SJCRH30 (cell line): Measurements from ENCODE around the gene OR6N2. TPM values are rescaled to one million over a fixed set of nuclear protein-coding genes. Genes with fewer than 3 reads are reported as not detected.

Experiments
- DNase-seq, 2 experiments: peaks; one replicate each; pipeline ENCODE4 v3.0.0-alpha.2; 2015 to 2020
- H3K27ac ChIP-seq: fragments of 250-450 bp; sonication (Bioruptor Pico); 2 replicates; pipeline ENCODE4 v1.5.1; 2020; ENCODE audit warnings: mild to moderate bottlenecking, moderate library complexity
- H3K27me3 ChIP-seq: fragments of 250-450 bp; sonication (Bioruptor Pico); 2 replicates; pipeline ENCODE4 v1.5.1; 2020; ENCODE audit warnings: mild to moderate bottlenecking, moderate library complexity
- H3K36me3 ChIP-seq: fragments of 250-450 bp; sonication (Bioruptor Pico); 2 replicates; pipeline ENCODE4 v1.5.1; 2020; ENCODE audit warnings: mild to moderate bottlenecking, moderate library complexity
- H3K4me1 ChIP-seq: fragments of 250-450 bp; sonication (Bioruptor Pico); 2 replicates; pipeline ENCODE4 v1.5.1; 2020; ENCODE audit warnings: mild to moderate bottlenecking, moderate library complexity
- H3K4me3 ChIP-seq: fragments of 250-450 bp; sonication (Bioruptor Pico); 2 replicates; pipeline ENCODE4 v1.5.1; 2020; ENCODE audit warnings: mild to moderate bottlenecking, moderate library complexity
- H3K9me3 ChIP-seq: fragments of 250-450 bp; sonication (Bioruptor Pico); replicated peaks from 2 replicates; pipeline ENCODE4 v1.5.1; 2020; ENCODE audit warnings: mild to moderate bottlenecking, moderate library complexity
- total RNA-seq: library from RNA; depleted of rRNA; stranded (reverse); fragments of >200 nt; shearing (Covaris generic); gene quantifications from 2 replicates; pipeline ENCODE4 v1.2.3, GENCODE V29; 2014

Gene OR6N2
- total RNA-seq, 1 experiment from 2014 or later = not detected

- no peak overlapping the region for H3K27ac ChIP-seq
- no peak for DNase-seq
- H3K9me3 ChIP-seq = no peaks in the 10 kb centered on the region
- no peaks in the 10 kb centered on the region for H3K4me1 ChIP-seq
- H3K36me3 ChIP-seq = no peaks in the 10 kb centered on the region
- no peaks in the 10 kb centered on the region for H3K27me3 ChIP-seq
- H3K4me3 ChIP-seq = no peak overlapping the region
Measured at GRCh38 chr1:158800526-158800925, 19.5 kb upstream of the OR6N2 start.

DNA sequence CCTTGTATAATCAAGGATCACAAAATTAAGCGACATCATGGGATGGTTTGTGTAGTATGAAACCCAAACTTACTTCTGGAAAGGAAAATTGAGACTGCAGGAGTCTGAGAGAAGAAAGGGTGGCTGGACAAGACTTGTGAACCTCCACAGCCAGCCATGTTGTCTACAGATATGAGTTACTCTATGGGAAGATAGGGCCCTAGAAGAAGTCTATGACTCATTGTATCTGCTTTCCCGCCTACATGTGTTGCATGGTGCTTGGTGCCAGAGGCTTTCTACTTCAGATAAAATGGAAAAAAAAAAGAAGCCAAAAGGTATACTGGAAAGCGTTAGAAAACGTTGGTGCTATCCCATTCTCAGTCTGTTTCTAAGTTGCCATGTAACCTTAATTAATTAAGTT, 18.7 kb upstream of the OR6N2 start:
- H3K4me1 ChIP-seq = no peaks in the 10 kb centered on the region

GRCh38 chr1:158798531-158798930, 17.5 kb upstream of the OR6N2 start:
- Histone ChIP-seq H3K36me3 (no peaks in the 10 kb centered on the region), H3K27me3 (no peaks in the 10 kb centered on the region), H3K4me1 (no peaks in the 10 kb centered on the region), H3K9me3 (no peaks in the 10 kb centered on the region), H3K4me3 (no peak overlapping the region), H3K27ac (no peak overlapping the region)
- no peak for DNase-seq

More for the DNA sequence above, 18.7 kb upstream of the OR6N2 start:
- no peaks in the 10 kb centered on the region for H3K36me3 ChIP-seq
- no peaks in the 10 kb centered on the region for H3K9me3 ChIP-seq
- DNase-seq = no peak
- no peaks in the 10 kb centered on the region for H3K27me3 ChIP-seq
- no peak overlapping the region for H3K27ac ChIP-seq
- no peak overlapping the region for H3K4me3 ChIP-seq

DNA sequence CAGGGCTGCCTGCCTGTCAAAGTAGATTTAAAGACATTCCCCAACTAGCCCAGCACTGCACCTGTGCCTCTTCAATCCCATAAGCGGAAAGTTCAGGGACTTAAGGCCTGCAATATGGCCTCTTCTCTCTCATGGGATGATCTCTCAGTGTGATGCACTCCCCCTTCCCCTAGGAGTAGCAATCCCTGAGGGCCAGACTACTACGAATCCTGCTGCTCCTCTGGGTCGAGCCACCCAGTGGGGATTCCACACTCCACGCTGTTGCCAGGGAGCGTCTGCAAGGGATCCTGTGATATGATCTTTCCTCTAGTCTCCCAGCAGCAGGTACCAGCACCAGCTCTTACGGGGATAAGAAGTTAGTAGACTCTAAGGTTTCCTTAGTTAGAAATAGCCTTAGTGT, 13.2 kb upstream of the OR6N2 start:
- no peak overlapping the region for H3K27ac ChIP-seq
- H3K4me3 ChIP-seq = no peak overlapping the region
- no peaks in the 10 kb centered on the region for H3K4me1 ChIP-seq
- no peaks in the 10 kb centered on the region for H3K27me3 ChIP-seq
- no peaks in the 10 kb centered on the region for H3K9me3 ChIP-seq
- H3K36me3 ChIP-seq = no peaks in the 10 kb centered on the region
- DNase-seq = no peak

- H3K9me3 ChIP-seq = no peaks in the 10 kb centered on the region
- H3K27ac ChIP-seq = no peak overlapping the region
- H3K36me3 ChIP-seq = no peaks in the 10 kb centered on the region
- no peaks in the 10 kb centered on the region for H3K27me3 ChIP-seq
- H3K4me3 ChIP-seq = no peak overlapping the region
- no peaks in the 10 kb centered on the region for H3K4me1 ChIP-seq
- peak in 1 of 2 experiments; percentile 5 for DNase-seq
Measured at GRCh38 chr1:158793604-158794003, 12.6 kb upstream of the OR6N2 start.

DNA sequence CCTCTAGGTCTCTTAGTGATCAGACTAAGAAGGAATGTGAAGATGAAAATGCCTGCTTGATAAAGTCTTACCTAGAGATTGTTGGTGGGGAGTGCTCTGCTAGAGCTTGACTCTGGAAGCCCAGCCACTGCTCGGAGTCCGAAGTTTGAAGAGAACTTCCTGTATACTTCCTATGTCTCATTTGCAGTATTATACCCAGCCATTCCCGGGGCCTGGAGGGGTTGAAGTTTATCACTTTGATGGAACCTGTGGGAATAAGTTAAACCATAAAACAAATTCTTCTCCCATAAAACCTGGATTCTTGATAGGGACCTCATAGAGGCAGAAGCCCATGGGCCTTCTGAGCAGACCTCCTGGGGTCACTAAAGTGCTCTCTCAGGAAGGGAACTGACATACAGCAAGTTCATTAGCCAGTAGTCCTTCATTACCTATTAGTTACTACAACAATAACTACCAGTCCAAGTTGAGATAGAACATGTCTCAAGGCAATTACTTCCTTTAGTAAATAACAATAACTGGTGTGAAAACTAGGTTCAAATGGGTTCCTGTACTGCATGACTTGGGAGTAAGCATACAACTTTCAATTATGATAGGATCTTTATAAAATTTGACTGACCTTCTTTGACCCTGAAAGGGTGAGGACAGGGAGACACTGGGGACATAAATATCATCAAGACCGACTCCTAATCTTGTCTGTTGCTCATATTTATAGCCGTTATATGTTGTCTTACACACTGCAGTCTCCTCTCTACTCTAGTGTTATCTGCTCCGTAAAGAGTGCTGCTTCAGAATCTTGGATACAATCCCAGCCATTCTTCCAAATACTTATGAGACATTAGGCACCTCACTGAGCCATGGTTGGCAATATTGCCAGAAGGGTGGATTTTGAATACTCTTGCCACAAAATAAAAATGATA, 8.8 kb downstream of the OR6N2 start, which contains the start of gene OR6N1:
TSS of gene OR6N1 (minus strand) at position 246 of the 917 bp plus-strand sequence. CDS start 5,513 bp downstream, outside the sequence.
- no peak within 1 kb of the TSS for H3K4me3 ChIP-seq
- no peak for DNase-seq
- H3K27ac ChIP-seq = no peak within 1 kb of the TSS
- H3K4me1 ChIP-seq = no peaks in the 10 kb centered on the region
- H3K9me3 ChIP-seq = no peaks in the 10 kb centered on the region
- H3K27me3 ChIP-seq = no peaks in the 10 kb centered on the region
- H3K36me3 ChIP-seq = no peaks in the 10 kb centered on the region

GRCh38 chr1:158754420-158754819, 26.6 kb downstream of the OR6N2 start, which contains the start of gene OR6K6:
Gene OR6K6, plus strand, starts transcription at chr1:158754720. Its CDS starts 168 bp downstream, at chr1:158754888.
- no peaks in the 10 kb centered on the region for H3K27me3 ChIP-seq
- no peak within 1 kb of the TSS for H3K27ac ChIP-seq
- no peak within 1 kb of the TSS for H3K4me3 ChIP-seq
- H3K9me3 ChIP-seq = no peaks in the 10 kb centered on the region
- no peaks in the 10 kb centered on the region for H3K4me1 ChIP-seq
- H3K36me3 ChIP-seq = no peaks in the 10 kb centered on the region
- no peak for DNase-seq

- no peak overlapping the region for H3K4me3 ChIP-seq
- no peaks in the 10 kb centered on the region for H3K4me1 ChIP-seq
- H3K27me3 ChIP-seq = no peaks in the 10 kb centered on the region
- no peaks in the 10 kb centered on the region for H3K9me3 ChIP-seq
- H3K27ac ChIP-seq = no peak overlapping the region
- H3K36me3 ChIP-seq = no peaks in the 10 kb centered on the region
- DNase-seq = no peak
Measured at GRCh38 chr1:158752155-158752712, 28.8 kb downstream of the OR6N2 start.

DNA sequence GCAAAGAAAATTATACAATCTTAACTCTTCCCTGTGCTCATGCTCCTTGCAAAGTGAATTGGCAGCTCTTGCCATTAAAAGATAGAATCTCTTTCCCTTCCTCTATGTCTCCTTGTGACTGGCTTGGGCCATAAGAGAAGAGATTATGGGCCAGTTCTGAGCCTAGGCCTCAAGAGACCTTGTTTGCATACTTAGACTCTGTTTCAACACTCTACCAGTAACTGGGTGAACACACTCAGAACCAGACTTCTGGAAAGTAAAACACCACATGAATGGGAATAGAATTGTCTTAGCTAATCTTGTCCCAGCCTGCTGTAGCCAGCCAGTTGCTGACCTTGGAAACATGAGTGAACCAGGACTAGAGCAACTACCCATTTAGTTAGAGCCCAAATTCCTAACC, 45.2 kb downstream of the OR6N2 start:
- no peak for DNase-seq
- H3K27me3 ChIP-seq = no peaks in the 10 kb centered on the region
- H3K9me3 ChIP-seq = no peaks in the 10 kb centered on the region
- no peak overlapping the region for H3K27ac ChIP-seq
- H3K36me3 ChIP-seq = no peaks in the 10 kb centered on the region
- H3K4me1 ChIP-seq = no peaks in the 10 kb centered on the region
- H3K4me3 ChIP-seq = no peak overlapping the region

- H3K4me3 ChIP-seq = no peak overlapping the region
- DNase-seq = no peak
- no peaks in the 10 kb centered on the region for H3K36me3 ChIP-seq
- no peaks in the 10 kb centered on the region for H3K4me1 ChIP-seq
- no peaks in the 10 kb centered on the region for H3K9me3 ChIP-seq
- H3K27ac ChIP-seq = no peak overlapping the region
- no peaks in the 10 kb centered on the region for H3K27me3 ChIP-seq
Measured at GRCh38 chr1:158732524-158732923, 48.5 kb downstream of the OR6N2 start.

- Histone ChIP-seq H3K4me3 (no peak overlapping the region), H3K27ac (no peak overlapping the region), H3K27me3 (no peaks in the 10 kb centered on the region), H3K9me3 (no peaks in the 10 kb centered on the region), H3K4me1 (no peaks in the 10 kb centered on the region), H3K36me3 (no peaks in the 10 kb centered on the region)
- DNase-seq = no peak
Measured at GRCh38 chr1:158731707-158732106, 49.3 kb downstream of the OR6N2 start.

DNA sequence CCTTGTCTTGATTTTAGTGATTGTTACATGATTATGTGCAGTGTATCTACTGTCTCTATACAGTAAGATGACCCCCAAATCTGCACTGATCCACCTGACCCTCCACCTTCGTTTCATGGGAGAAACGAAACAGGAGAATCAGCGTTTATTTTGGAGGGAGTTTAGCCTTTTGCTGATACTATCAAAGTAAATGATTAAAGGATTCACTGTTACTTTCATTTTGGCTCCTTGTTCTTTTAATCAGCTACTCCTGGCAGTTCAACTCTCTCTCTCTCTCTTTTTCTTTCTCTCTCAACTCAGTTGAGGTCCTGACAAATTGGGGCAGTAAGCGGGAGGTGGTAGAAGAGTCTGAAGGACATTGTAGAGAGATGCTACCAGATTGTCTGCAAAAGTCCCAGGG, 50.6 kb downstream of the OR6N2 start:
- Histone ChIP-seq H3K4me3 (no peak overlapping the region), H3K4me1 (no peaks in the 10 kb centered on the region), H3K36me3 (no peaks in the 10 kb centered on the region), H3K27ac (no peak overlapping the region), H3K9me3 (no peaks in the 10 kb centered on the region), H3K27me3 (no peaks in the 10 kb centered on the region)
- DNase-seq = no peak

DNA sequence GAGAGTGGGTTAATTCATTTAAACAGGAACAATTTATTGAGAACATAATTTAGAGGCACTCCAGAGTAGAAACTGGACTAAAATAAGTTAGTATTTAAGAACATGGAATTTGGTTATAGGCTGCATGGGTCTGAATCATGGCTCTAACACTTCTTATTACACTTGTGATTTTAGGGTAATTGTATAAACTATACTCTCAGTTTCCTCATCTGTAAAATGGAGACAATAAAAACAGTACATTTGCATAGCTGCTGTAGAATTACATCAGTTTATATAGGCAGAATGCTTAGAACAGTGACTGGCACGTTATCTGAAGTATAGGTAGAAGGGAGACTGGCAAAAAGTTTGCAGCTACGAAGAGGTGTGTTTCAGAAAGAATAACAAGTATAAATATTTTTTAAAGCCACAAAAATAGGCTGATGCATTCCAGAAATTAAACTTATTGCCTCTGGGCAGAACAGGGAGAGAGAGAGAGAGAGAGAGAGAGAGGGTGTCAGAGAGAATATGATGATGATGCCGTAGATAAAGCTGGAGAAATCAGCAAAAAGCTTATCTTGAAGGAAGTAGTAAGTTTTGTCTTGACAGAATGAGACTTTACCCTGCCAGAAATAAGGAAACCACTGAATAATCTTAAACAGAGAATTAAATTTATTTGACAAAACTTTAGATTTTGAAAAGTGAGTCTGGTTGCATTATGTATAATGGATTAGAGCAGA, 52.3 kb downstream of the OR6N2 start:
- no peaks in the 10 kb centered on the region for H3K27me3 ChIP-seq
- no peak for DNase-seq
- H3K27ac ChIP-seq = no peak overlapping the region

GRCh38 chr1:158724442-158724841, 56.6 kb downstream of the OR6N2 start:
- H3K9me3 ChIP-seq = no peaks in the 10 kb centered on the region
- H3K4me3 ChIP-seq = no peak overlapping the region
- H3K36me3 ChIP-seq = no peaks in the 10 kb centered on the region
- DNase-seq = no peak
- H3K27me3 ChIP-seq = no peaks in the 10 kb centered on the region
- no peaks in the 10 kb centered on the region for H3K4me1 ChIP-seq
- H3K27ac ChIP-seq = no peak overlapping the region

More for the DNA sequence above, 52.3 kb downstream of the OR6N2 start:
- H3K9me3 ChIP-seq = no peaks in the 10 kb centered on the region
- H3K4me3 ChIP-seq = no peak overlapping the region
- no peaks in the 10 kb centered on the region for H3K36me3 ChIP-seq
- no peaks in the 10 kb centered on the region for H3K4me1 ChIP-seq
